ENCODE data around the gene SEC61A2. TPM values are rescaled to one million over a fixed set of nuclear protein-coding genes. Genes with fewer than 3 reads are reported as not detected.
A peak's percentile ranks its signal among the peaks of the same experiment; 100 is the strongest.

Gene SEC61A2
- total RNA-seq, 1 donor from 2014 or later: 9.1 TPM

- no peak for DNase-seq (ENCODE audit: extremely low spot score in 2 of 2)
- no peak overlapping the region for H3K4me3 ChIP-seq
- no peak overlapping the region for H3K27ac ChIP-seq
- no peak for TF ChIP-seq POLR2AphosphoS5 (IDR thresholded peaks at IDR 0.05; ENCODE audit: insufficient read depth in 1 of 2, low read depth in 1 of 2)
- TF ChIP-seq POLR2A (IDR thresholded peaks at IDR 0.05): no peak
- TF ChIP-seq CTCF (IDR thresholded peaks at IDR 0.05): no peak
- H3K36me3 ChIP-seq: peaks cover 0 to 54% of the 10 kb centered on the region in 2 donors
- no peaks in the 10 kb centered on the region for H3K4me1 ChIP-seq
- intact Hi-C loops (cut with DNase I): no loop called here
- H3K27me3 ChIP-seq: no peaks in the 10 kb centered on the region
- no peaks in the 10 kb centered on the region for H3K9me3 ChIP-seq
These were observed 20.2 kb upstream of the SEC61A2 start for GRCh38 chr10:12109286-12109685.

- Histone ChIP-seq H3K4me1 (no peaks in the 10 kb centered on the region), H3K36me3 (peaks cover 0 to 38% of the 10 kb centered on the region in 2 donors), H3K27ac (no peak overlapping the region), H3K4me3 (no peak overlapping the region), H3K9me3 (no peaks in the 10 kb centered on the region), H3K27me3 (no peaks in the 10 kb centered on the region)
- intact Hi-C loops (cut with DNase I): no loop called here
- no peak for DNase-seq (ENCODE audit: extremely low spot score in 2 of 2)
- TF ChIP-seq POLR2AphosphoS5 (IDR thresholded peaks at IDR 0.05; ENCODE audit: insufficient read depth in 1 of 2, low read depth in 1 of 2) (no peak), POLR2A (IDR thresholded peaks at IDR 0.05) (no peak), CTCF (IDR thresholded peaks at IDR 0.05) (no peak)
These were observed 17.9 kb upstream of the SEC61A2 start for GRCh38 chr10:12111528-12111927.

- H3K27me3 ChIP-seq: no peaks in the 10 kb centered on the region
- no peak overlapping the region for H3K27ac ChIP-seq
- intact Hi-C loops (cut with DNase I): no loop called here
- no peak for TF ChIP-seq POLR2A (IDR thresholded peaks at IDR 0.05)
- H3K4me1 ChIP-seq: no peaks in the 10 kb centered on the region
- H3K36me3 ChIP-seq: peaks cover 0 to 28% of the 10 kb centered on the region in 2 donors
- no peak for DNase-seq (ENCODE audit: extremely low spot score in 2 of 2)
- no peak overlapping the region for H3K4me3 ChIP-seq
- no peaks in the 10 kb centered on the region for H3K9me3 ChIP-seq
These were observed 15.8 kb upstream of the SEC61A2 start for GRCh38 chr10:12113627-12114026.

DNA sequence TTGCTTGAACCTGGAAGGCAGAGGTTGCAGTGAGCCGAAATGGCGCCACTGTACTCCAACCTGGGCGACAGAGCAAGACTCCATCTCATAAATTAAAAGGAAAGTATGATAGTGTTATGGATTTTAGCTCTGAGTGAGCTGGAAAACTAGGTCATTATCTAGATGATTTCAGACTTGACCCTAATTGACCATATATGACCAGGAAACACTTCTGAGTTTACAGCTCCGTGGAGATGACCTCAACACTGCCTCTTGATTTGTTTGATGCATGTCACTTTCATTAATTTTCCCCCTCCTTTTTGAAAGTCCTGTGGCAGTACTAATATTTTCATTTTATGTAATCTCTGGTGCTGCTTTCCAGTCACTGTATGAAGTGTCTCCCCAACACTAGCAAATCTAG lies 7.8 kb upstream of the SEC61A2 start:
- intact Hi-C loops (cut with DNase I): no loop called here
- no peak for DNase-seq (ENCODE audit: extremely low spot score in 2 of 2)
- peaks cover 0 to 19% of the 10 kb centered on the region in 2 donors for H3K36me3 ChIP-seq

DNA sequence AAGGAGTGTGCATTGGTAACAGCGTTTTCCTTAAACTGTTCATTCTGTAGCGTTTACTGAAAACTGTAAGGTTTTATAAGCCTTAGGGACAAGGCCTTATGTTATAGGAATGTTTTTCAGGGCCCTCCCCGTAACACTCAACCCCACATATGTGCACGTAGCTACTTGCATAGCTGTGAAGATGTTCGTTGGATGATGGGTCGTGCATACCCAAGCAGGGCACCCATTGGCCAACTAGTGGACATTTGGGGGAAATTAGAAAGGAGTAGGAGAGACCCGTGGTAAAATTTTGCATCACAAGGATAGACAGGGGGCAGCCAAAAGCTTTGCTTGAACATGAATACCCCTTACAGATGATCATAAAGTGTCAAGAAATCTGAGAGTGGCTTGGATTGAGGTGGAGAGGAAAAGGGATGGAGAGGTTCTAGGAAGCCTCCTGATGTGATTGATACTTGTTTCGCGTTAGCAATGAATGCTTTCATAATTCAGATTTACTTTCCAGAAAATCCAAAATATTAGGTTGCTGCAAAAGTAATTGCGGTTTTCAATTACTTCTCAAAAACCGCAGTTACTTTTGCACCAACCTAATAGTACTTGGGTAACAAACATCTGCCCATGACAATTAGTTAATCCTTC lies 878 bp downstream of the SEC61A2 start:
- peaks cover 0 to 6% of the 10 kb centered on the region in 2 donors for H3K36me3 ChIP-seq
- H3K4me3 ChIP-seq: peak overlapping the region; percentile 81 to 87
- TF ChIP-seq POLR2A (IDR thresholded peaks at IDR 0.05) (no peak), CTCF (IDR thresholded peaks at IDR 0.05) (peak in 2 of 3 experiments; percentile 14 to 24), POLR2AphosphoS5 (IDR thresholded peaks at IDR 0.05; ENCODE audit: insufficient read depth in 1 of 2, low read depth in 1 of 2) (no peak)
- peaks cover 12% of the 10 kb centered on the region for H3K4me1 ChIP-seq
- no peaks in the 10 kb centered on the region for H3K27me3 ChIP-seq
- no peak for DNase-seq (ENCODE audit: extremely low spot score in 2 of 2)
- peak overlapping the region; percentile 91 for H3K27ac ChIP-seq
- intact Hi-C loops (cut with DNase I): no loop called here
- no peaks in the 10 kb centered on the region for H3K9me3 ChIP-seq

More for the DNA sequence above, 7.8 kb upstream of the SEC61A2 start:
- H3K27me3 ChIP-seq: no peaks in the 10 kb centered on the region
- TF ChIP-seq POLR2AphosphoS5 (IDR thresholded peaks at IDR 0.05; ENCODE audit: insufficient read depth in 1 of 2, low read depth in 1 of 2) (no peak), CTCF (IDR thresholded peaks at IDR 0.05) (no peak), POLR2A (IDR thresholded peaks at IDR 0.05) (no peak)
- no peak overlapping the region for H3K4me3 ChIP-seq
- no peak overlapping the region for H3K27ac ChIP-seq
- H3K9me3 ChIP-seq: no peaks in the 10 kb centered on the region
- no peaks in the 10 kb centered on the region for H3K4me1 ChIP-seq
